Urinary bladder (tissue), 4 donors: ENCODE results near the gene TMEM244. TPM values are rescaled to one million over a fixed set of nuclear protein-coding genes. Genes with fewer than 3 reads are reported as not detected.
"Not testable (repeated sequence)": the region's sequence is repeated elsewhere in the genome, so short reads cannot be mapped to it uniquely, and the experiment has no call there.

Source experiments
- DNase-seq: peaks from one replicate; pipeline ENCODE4 v3.0.0-alpha.2; 2015; ENCODE audit errors: extremely low spot score
- H3K27ac ChIP-seq: one replicate; pipeline ENCODE4 v1.5.1; 2013; ENCODE audit warnings: low read depth, mild to moderate bottlenecking, moderate library complexity
- H3K36me3 ChIP-seq: one replicate; pipeline ENCODE4 v1.6.1; 2013; ENCODE audit warnings: mild to moderate bottlenecking, moderate library complexity; ENCODE audit not compliant: insufficient read depth
- H3K4me1 ChIP-seq: one replicate; pipeline ENCODE4 v1.6.1; 2013; ENCODE audit warnings: mild to moderate bottlenecking, moderate library complexity; ENCODE audit not compliant: insufficient read depth
- H3K4me3 ChIP-seq: one replicate; pipeline ENCODE4 v1.5.1; 2013; ENCODE audit warnings: low read depth, low read length
- WGBS: extraction: QIAGEN DNeasy Blood & Tissue Kit; methylation state at CpG from one replicate; pipeline ENCODE4 v1.1.7; 2013; 5-methylcytosine and 5-hydroxymethylcytosine counted together
- polyA plus RNA-seq: library from polyadenylated mRNA; stranded (reverse); fragments of 200-250 nt; gene quantifications from one replicate; pipeline ENCODE4 v1.2.3, GENCODE V29; 2013
- total RNA-seq: library from RNA; depleted of rRNA; stranded (reverse); fragments of >200 nt; gene quantifications from one replicate; pipeline ENCODE4 v1.2.3, GENCODE V29; 2014
- donor health status: healthy with polysubstance abuse.
- donor health status: healthy.

Gene TMEM244
- total and polyA plus RNA-seq, 2 donors: not detected

DNA sequence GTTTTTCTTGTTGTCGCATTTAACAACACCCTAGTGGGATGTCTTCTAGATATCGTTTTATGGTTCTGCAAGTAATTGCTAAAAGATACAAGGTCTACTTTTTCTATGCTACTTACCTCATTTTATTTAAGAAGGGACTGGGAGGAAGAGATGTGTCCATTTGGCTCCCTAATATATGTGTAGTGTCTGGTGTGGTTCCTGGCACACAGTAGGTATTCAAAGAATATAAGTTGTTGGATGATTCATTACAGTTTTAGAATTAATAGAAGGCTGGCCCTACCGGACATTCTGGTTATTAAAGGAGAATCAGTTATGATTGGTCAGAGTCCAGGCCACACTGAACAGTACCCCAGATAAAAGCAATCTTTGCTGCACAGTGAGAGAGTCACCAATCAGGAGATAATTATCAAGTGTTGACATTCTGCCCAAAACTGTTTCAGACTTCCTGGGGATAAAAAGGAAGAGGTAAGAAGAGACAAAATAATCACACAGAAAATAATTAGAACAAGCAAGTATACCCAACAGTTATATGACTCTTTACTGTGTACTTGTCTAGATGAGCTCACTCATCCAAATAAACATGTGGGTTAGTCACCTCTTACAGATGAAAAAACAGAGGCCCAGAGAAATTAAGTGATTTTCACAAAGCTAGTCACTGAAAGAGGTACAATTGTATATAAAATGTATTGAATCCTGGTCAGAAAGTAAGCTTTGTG is 7.0 kb downstream of the TMEM244 start:
- H3K36me3 ChIP-seq: no peaks in the 10 kb centered on the region
- WGBS: 77% methylated on average over 3 of the region's 3 CpGs
- no peak for DNase-seq
- H3K27ac ChIP-seq: no peak overlapping the region
- no peaks in the 10 kb centered on the region for H3K4me1 ChIP-seq
- H3K4me3 ChIP-seq: no peak overlapping the region

DNA sequence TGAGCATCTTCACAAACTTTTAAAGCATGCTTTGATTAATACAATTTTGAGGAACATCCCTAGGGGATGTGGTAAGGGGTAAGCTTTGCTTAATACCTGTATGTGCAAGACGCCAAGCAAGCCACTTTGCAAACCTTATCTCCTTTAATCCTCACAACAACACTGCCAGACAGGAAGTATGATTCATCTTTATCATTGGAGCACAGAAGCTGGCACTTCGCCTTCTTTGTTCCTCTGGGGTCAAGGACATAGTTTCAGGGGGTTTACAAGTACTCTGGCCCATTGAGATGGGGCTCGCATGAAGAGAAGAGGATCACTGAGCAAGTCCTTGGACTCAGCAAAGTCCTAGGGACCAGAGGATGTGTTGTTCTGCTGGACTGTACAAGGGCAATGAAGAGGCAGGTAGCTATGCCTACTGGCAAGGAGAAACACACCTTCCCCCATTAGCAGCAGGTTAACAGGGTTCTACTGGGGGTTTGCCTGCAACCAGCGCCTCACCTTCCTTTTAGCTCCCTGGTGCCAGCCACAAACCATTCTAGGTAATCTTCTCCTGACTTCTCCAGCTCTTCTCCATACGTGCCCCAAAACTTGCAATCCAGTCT is 8.8 kb downstream of the TMEM244 start:
- DNase-seq: no peak
- 66% methylated on average over 5 of the region's 5 CpGs for WGBS
- H3K4me3 ChIP-seq: no peak overlapping the region
- no peak overlapping the region for H3K27ac ChIP-seq
- H3K4me1 ChIP-seq: no peaks in the 10 kb centered on the region
- H3K36me3 ChIP-seq: no peaks in the 10 kb centered on the region

DNA sequence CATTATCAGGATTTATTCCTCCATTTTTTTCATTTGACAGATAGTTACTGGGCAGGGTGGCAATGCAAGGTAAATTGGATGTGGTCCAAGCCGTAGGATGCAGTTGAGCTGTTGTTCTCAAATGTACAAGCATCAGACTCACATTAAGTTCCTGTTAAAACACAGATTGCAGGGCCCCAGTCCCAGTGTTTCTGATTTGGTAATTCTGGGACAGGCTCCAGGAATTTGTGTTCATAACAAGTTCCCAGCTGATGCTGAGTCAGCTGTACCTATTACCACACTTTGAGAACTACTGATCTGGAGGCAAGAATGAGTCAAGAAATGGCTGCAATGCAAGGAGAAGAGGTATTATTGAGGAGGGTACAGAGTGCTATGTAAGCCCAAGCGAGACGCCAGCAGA is 11.7 kb downstream of the TMEM244 start:
- DNase-seq: no peak
- H3K4me3 ChIP-seq: no peak overlapping the region
- no peaks in the 10 kb centered on the region for H3K36me3 ChIP-seq
- no peaks in the 10 kb centered on the region for H3K4me1 ChIP-seq
- 91% methylated on average over 3 of the region's 3 CpGs for whole genome bisulfite sequencing
- no peak overlapping the region for H3K27ac ChIP-seq

DNA sequence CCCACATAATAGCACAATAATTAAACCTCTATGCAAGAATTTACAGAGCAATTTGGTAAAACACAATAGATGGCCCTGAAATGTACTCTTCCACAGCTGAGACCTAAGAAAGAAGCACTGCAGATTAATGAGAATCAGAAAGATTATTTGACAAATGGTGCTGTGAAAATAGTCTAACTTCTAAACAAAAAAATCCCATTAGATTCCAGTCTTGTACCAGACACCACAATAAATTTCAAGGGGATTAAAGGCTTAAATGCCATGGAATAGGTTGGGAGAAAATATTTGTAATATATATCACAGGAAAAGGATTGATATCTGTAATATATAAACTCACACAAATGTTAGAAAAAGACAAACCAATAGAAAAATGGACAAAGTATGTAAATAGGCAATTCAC is 14.4 kb downstream of the TMEM244 start:
- Histone ChIP-seq H3K36me3 (no peaks in the 10 kb centered on the region), H3K4me3 (no peak overlapping the region), H3K4me1 (no peaks in the 10 kb centered on the region), H3K27ac (no peak overlapping the region)
- no peak for DNase-seq

DNA sequence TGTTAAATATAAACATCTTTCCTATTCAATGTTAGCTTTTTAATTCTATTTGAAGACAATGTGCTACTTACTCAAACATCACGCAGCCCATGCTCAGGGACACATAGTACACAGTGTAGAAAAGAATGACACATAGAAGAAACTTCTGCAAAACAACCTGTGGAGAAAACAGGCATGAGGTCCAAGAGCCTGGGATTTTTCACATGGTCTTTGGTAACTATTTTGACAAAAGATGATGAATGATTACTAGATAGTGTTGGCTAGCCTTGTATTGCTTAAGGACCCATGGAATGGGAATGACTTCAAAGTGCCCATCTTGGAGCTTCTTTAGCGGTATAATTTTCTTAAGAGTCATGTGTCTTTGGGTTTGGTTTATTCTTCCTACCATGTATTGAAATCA is 15.4 kb downstream of the TMEM244 start:
- no peak overlapping the region for H3K4me3 ChIP-seq
- H3K36me3 ChIP-seq: no peaks in the 10 kb centered on the region
- 94% methylated on average over 2 of the region's 2 CpGs for WGBS
- no peaks in the 10 kb centered on the region for H3K4me1 ChIP-seq
- H3K27ac ChIP-seq: no peak overlapping the region
- DNase-seq: no peak

DNA sequence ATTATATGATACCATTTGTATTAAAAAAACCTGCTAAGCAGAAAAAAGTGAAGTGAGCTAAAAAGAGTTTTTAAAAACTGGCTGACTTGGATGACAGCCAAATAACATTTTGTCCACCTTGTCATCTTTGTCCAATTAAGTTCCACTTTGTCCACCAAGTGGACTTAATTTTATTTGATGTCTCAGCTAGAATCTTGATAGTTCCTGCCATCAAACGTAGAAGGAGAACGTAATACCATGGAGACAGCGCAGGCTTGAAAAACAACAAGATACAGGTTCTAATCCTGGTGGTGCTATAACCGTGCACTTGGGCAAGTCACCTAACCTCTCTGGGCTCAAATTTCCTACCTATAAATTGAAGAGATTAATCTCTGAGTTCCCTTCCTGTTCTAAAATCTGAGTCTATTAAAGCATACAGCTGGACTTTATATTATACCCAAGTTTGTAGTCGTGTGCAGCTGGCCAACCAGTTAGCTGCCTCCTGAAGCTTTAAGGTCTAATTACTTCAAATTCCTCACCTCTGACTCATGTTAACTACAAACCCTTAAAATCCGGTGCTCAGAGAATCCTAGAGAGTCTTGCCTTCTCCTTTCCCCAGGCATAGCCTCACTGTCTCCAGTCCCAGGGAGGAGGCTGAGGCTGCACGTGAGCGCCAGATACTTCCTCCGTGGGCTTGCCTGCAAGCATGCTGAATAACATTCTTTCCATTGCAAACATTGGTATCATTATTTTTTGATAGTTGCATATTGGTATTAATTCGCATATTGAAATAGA is 16.8 kb downstream of the TMEM244 start:
- Histone ChIP-seq H3K4me3 (no peak overlapping the region), H3K36me3 (no peaks in the 10 kb centered on the region), H3K4me1 (no peaks in the 10 kb centered on the region), H3K27ac (no peak overlapping the region)
- no peak for DNase-seq
- 64% methylated on average over 10 of the region's 10 CpGs for WGBS

DNA sequence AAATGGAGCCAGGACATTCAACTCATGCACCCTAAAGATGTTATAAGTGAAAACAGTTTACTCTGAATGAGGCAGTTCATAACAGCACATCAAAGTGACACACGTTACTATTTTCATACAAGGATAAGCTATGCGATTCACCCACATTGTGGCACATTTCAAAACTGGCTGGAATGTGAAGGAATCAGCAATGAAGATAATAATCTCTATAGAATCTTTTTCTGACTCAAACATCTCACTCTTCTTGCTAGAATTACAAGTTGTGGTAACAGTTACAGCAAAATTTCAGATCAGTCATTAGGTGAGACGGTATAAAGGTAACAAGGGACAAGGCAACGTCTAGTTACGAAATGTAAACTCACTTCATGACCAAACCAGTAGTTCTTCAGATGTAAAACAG is 17.5 kb downstream of the TMEM244 start:
- Histone ChIP-seq H3K27ac (no peak overlapping the region), H3K4me3 (no peak overlapping the region), H3K36me3 (no peaks in the 10 kb centered on the region), H3K4me1 (no peaks in the 10 kb centered on the region)
- no peak for DNase-seq
- WGBS: 69% methylated on average over 5 of the region's 5 CpGs

DNA sequence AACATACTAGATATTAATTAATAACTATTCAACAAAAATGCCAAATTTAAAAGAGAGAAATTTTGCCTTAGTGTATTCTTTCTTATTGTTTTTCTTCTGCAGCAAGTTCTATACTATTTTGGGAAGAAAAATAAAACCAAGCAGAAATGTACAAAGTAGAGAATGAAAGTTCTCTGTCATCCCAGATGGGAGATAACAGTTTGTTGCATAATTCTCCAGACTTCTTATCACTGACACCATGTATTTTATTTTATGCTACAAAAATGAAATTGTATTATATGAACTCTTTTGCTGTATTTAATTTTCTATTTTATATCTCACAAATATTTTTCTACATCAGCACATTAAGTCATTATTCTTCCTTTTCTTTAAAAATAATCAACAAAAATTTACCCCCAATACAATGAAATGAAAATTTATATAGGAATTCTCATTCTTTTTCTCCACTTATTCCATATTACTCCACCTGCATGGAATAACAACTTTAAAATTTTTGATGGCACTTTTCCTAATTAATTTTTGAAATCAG is 18.2 kb downstream of the TMEM244 start:
- no peaks in the 10 kb centered on the region for H3K36me3 ChIP-seq
- no peak overlapping the region for H3K4me3 ChIP-seq
- no peak overlapping the region for H3K27ac ChIP-seq
- H3K4me1 ChIP-seq: no peaks in the 10 kb centered on the region
- DNase-seq: no peak

DNA sequence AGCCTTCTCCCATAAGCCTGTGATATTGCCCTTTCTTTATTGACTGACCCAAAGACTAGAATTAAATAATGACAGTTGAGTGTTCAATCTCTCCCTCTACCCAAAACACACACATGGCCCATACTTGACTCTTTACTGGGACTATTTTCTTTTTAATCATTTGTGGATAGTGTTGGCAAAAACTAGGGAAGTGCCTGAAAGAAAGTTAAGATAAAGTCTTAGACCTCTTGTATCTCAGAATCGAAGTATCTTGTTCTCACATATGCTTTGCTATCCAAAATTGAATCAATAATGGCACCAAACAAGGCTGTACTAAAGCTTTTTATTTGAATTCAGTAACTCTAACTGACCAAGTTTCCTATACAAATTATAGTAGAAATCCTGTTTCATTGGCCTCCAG is 19.0 kb downstream of the TMEM244 start:
- no peak for DNase-seq
- no peak overlapping the region for H3K4me3 ChIP-seq
- no peaks in the 10 kb centered on the region for H3K36me3 ChIP-seq
- no peaks in the 10 kb centered on the region for H3K4me1 ChIP-seq
- H3K27ac ChIP-seq: no peak overlapping the region
- 58% methylated on average over 1 of the region's 1 CpG for WGBS

DNA sequence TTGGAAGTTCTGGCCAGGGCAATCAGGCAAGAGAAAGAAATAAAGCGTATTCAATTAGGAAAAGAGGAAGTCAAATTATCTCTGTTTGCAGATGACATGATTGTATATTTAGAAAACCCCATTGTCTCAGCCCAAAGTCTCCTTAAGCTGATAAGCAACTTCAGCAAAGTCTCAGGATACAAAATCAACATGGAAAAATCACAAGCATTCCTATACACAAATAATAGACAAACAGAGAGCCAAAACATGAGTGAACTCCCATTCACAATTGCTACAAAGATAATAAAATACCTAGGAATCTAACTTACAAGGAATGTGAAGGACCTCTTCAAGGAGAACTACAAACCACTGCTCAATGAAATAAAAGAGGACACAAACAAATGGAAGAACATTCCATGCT is 21.6 kb downstream of the TMEM244 start:
- H3K4me1 ChIP-seq, H3K27ac ChIP-seq, DNase-seq, H3K36me3 ChIP-seq, H3K4me3 ChIP-seq: not testable (repeated sequence)
- 54% methylated on average over 1 of the region's 1 CpG for WGBS

DNA sequence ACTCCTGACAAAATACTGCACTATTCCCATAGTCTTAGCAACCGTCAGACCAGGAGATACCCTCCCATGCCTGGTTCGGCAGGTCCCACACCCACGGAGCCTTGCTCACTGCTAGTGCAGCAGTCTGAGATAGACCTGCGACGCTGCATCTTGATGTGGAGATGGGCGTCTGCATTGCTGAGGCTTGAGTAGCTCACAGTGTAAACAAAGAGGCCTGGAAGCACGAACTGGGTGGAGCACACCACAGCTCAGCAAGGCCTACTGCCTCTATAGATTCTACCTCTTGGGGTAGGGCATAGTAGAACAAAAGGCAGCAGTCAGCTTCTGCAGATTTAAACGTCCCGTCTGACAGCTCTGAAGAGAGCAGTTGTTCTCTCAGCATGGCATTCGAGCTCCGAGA is 25.4 kb downstream of the TMEM244 start:
- Histone ChIP-seq H3K4me3 (no peak overlapping the region), H3K27ac (no peak overlapping the region), H3K36me3 (no peaks in the 10 kb centered on the region), H3K4me1 (no peaks in the 10 kb centered on the region)
- DNase-seq: no peak
- 73% methylated on average over 11 of the region's 11 CpGs for WGBS

DNA sequence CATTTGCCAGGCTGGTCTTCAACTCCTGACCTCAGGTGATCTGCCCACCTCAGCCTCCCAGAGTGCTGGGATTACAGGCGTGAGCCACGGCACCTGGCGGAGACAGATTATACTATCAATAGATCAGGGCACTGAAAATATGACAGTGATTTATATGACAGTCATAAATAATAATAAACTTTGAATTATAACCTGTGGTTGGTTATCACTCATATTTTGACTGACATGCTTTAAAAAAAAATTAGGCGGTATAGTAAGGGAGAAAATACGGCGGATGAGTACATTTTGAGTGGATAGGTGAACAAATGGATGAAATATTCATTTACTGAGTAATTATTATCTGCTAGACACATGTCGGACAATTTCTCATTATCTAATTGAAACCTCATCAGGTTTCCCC is 28.8 kb downstream of the TMEM244 start:
- 89% methylated on average over 7 of the region's 7 CpGs for WGBS
- DNase-seq: no peak

DNA sequence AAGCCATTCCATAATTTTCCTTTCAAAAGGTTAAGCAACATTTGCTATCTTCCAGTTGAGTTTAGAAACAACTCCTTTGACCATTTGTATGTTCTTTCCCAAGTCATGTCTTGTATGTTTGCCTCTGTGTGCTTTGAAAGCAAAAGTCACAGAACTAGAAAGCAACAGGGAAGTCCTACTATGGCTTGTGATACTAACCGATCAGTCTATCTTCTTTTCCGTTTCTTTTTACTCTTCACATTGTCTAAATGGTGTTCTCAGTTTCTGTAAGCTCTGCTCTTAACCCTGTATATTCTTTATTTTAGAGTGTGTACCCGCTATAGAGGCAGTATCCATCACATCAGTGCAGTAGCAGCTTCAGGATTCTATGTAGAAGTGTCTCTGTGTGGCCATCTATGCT is 32.9 kb downstream of the TMEM244 start:
- no peak overlapping the region for H3K27ac ChIP-seq
- H3K4me3 ChIP-seq: no peak overlapping the region
- no peaks in the 10 kb centered on the region for H3K4me1 ChIP-seq
- WGBS: 68% methylated on average over 3 of the region's 3 CpGs
- H3K36me3 ChIP-seq: no peaks in the 10 kb centered on the region
- no peak for DNase-seq

More for the DNA sequence above, 28.8 kb downstream of the TMEM244 start:
- no peak overlapping the region for H3K27ac ChIP-seq
- no peaks in the 10 kb centered on the region for H3K36me3 ChIP-seq
- H3K4me3 ChIP-seq: no peak overlapping the region
- H3K4me1 ChIP-seq: no peaks in the 10 kb centered on the region

DNA sequence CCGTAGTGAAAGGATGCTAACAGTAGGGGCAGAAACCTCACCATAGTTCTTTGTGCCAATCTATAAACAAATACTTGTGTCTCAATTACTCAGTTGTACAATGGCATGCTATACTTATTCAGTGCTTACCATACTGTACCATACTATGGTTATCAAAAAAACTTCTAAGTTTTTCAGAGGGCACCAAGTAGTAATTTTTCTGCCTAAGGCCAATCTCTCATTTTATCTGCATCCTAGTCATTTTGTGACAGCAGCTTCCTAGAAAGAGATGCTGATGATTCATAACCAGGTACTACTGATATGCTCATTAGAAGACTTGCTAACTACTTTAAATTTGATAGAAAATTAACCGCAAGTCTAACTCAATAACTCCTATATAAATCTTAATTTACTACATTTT is 42.9 kb downstream of the TMEM244 start:
- 71% methylated on average over 2 of the region's 2 CpGs for whole genome bisulfite sequencing
- no peak for DNase-seq
- no peak overlapping the region for H3K4me3 ChIP-seq
- H3K4me1 ChIP-seq: no peaks in the 10 kb centered on the region
- H3K27ac ChIP-seq: no peak overlapping the region
- H3K36me3 ChIP-seq: no peaks in the 10 kb centered on the region
